GM12892 (cell line): ENCODE measurements around the gene PRELID2.

Experiments used
- POLR2A ChIP-seq: IDR thresholded peaks from 2 replicates; pipeline ENCODE4 v1.6.1; 2011; ENCODE audit warnings: low read depth, low read length, control low read depth
- POLR2AphosphoS5 ChIP-seq: IDR thresholded peaks from 2 replicates; pipeline ENCODE4 v1.6.1; 2011; ENCODE audit warnings: low read depth, low read length, control low read depth

GRCh38 chr5:145761254-145761653 is 73.9 kb downstream of the PRELID2 start:
- no peak for TF ChIP-seq POLR2A
- TF ChIP-seq POLR2AphosphoS5: no peak
